ENCODE results near the gene FBXW11. TPM values are rescaled to one million over a fixed set of nuclear protein-coding genes. Genes with fewer than 3 reads are reported as not detected.

Gene FBXW11
- polyA plus RNA-seq, 1 donor from 2014 or later, result 103 TPM

- Histone ChIP-seq H3K4me3 (ENCODE audit: low read length) (peak overlapping the region; percentile 91), H3K79me2 (replicated peaks; ENCODE audit: insufficient read depth, low read length) (peaks cover 64% of the 10 kb centered on the region), H3K27ac (ENCODE audit: low read length) (peak overlapping the region; percentile 96), H3K9me3 (ENCODE audit: low read length) (no peaks in the 10 kb centered on the region), H3K4me2 (ENCODE audit: low read length) (peak overlapping the region; percentile 70), H3K27me3 (ENCODE audit: insufficient read depth, low read depth, low read length) (no peaks in the 10 kb centered on the region), H2AFZ (ENCODE audit: low read depth, low read length) (no peak overlapping the region), H3K36me3 (ENCODE audit: insufficient read depth, low read length) (no peaks in the 10 kb centered on the region), H3K9me2 (ENCODE audit: insufficient read depth, low read length) (no peaks in the 10 kb centered on the region), H3K9ac (ENCODE audit: low read length) (peak overlapping the region; percentile 96), H4K20me1 (ENCODE audit: insufficient read depth) (no peaks in the 10 kb centered on the region), H3F3A (ENCODE audit: insufficient read depth, low read length, poor library complexity, severe bottlenecking) (no peaks in the 10 kb centered on the region)
- no peak for TF ChIP-seq TAF1 (IDR thresholded peaks at IDR 0.05; ENCODE audit: low read depth)
- no peak for TF ChIP-seq MXI1 (conservative IDR thresholded peaks at IDR 0.05; ENCODE audit: poor library complexity, severe bottlenecking)
- TF ChIP-seq POLR2AphosphoS5 (IDR thresholded peaks at IDR 0.05), result no peak
- TF ChIP-seq REST (IDR thresholded peaks at IDR 0.05; ENCODE audit: borderline replicate concordance), result no peak
- no peak for TF ChIP-seq SMC3 (conservative IDR thresholded peaks at IDR 0.05; ENCODE audit: poor library complexity)
- TF ChIP-seq EZH2 (IDR thresholded peaks at IDR 0.05; ENCODE audit: borderline replicate concordance, insufficient read depth, low read length, poor library complexity, severe bottlenecking), result no peak
- no peak for TF ChIP-seq EP300 (conservative IDR thresholded peaks at IDR 0.05; ENCODE audit: poor library complexity, severe bottlenecking)
- TF ChIP-seq RAD21 (conservative IDR thresholded peaks at IDR 0.05), result no peak
- no peak for TF ChIP-seq CTCF (IDR thresholded peaks at IDR 0.05; ENCODE audit: poor library complexity, severe bottlenecking)
Observed at GRCh38 chr5:172004824-172005237, 1.6 kb downstream of the FBXW11 start.

- no peaks in the 10 kb centered on the region for H3K27me3 ChIP-seq (ENCODE audit: insufficient read depth, low read depth, low read length)
- TF ChIP-seq MXI1 (conservative IDR thresholded peaks at IDR 0.05; ENCODE audit: poor library complexity, severe bottlenecking) (no peak), EP300 (conservative IDR thresholded peaks at IDR 0.05; ENCODE audit: poor library complexity, severe bottlenecking) (no peak), EZH2 (IDR thresholded peaks at IDR 0.05; ENCODE audit: borderline replicate concordance, insufficient read depth, low read length, poor library complexity, severe bottlenecking) (no peak)
- H3K9me2 ChIP-seq (ENCODE audit: insufficient read depth, low read length), result no peaks in the 10 kb centered on the region
- H3K9me3 ChIP-seq (ENCODE audit: low read length), result no peaks in the 10 kb centered on the region
- H4K20me1 ChIP-seq (ENCODE audit: insufficient read depth), result no peaks in the 10 kb centered on the region
- H3K4me3 ChIP-seq (ENCODE audit: low read length), result peak overlapping the region; percentile 91
- H3K9ac ChIP-seq (ENCODE audit: low read length), result no peak overlapping the region
- no peak overlapping the region for H2AFZ ChIP-seq (ENCODE audit: low read depth, low read length)
- H3K36me3 ChIP-seq (ENCODE audit: insufficient read depth, low read length), result no peaks in the 10 kb centered on the region
- no peaks in the 10 kb centered on the region for H3F3A ChIP-seq (ENCODE audit: insufficient read depth, low read length, poor library complexity, severe bottlenecking)
- H3K79me2 ChIP-seq (replicated peaks; ENCODE audit: insufficient read depth, low read length), result peaks cover 74% of the 10 kb centered on the region
- peak overlapping the region; percentile 70 for H3K4me2 ChIP-seq (ENCODE audit: low read length)
- no peak overlapping the region for H3K27ac ChIP-seq (ENCODE audit: low read length)
Observed at GRCh38 chr5:172003746-172004145, 2.7 kb downstream of the FBXW11 start.
